HEK293 (cell line): Measurements from ENCODE around the gene DGKD.

ENCODE experiments used
- CTCF ChIA-PET: fragments of 350-600 bp; formaldehyde crosslinking; extraction: SDS; loops from one replicate; lab custom pipeline; 2021; ENCODE audit warnings: antibody characterized with exemption; lab: Yijun Ruan, JAX
- POLR2A ChIA-PET: fragments of 300-600 bp; formaldehyde crosslinking; extraction: SDS; loops from one replicate; lab custom pipeline; 2020; ENCODE audit warnings: antibody characterized with exemption, inconsistent platforms; lab: Yijun Ruan, JAX
- H3K27ac ChIP-seq: fragments of 200-500 bp; sonication (Bioruptor generic); 2 replicates; pipeline ENCODE4 v1.5.1; 2014; ENCODE audit warnings: low read depth, low read length, control low read depth, inconsistent platforms; ENCODE audit errors: extremely low read depth
- H3K36me3 ChIP-seq, 2 experiments: fragments of 200-500 bp in 1 of 2; sonication (Bioruptor generic) in 1 of 2; 1 replicate in 1 of 2; 2 replicates in 1 of 2; pipeline ENCODE4 v1.5.1; 2014 to 2017; ENCODE audit warnings: inconsistent platforms in 2 of 2, low read length in 2 of 2; ENCODE audit not compliant: control insufficient read depth in 2 of 2, insufficient read depth in 1 of 2
- H3K4me1 ChIP-seq: fragments of 200-500 bp; sonication (Bioruptor generic); 2 replicates; pipeline ENCODE4 v1.5.1; 2014; ENCODE audit warnings: mild to moderate bottlenecking, low read length, inconsistent platforms; ENCODE audit not compliant: control insufficient read depth, insufficient read depth
- H3K4me3 ChIP-seq: 2 replicates; pipeline ENCODE4 v1.5.1; 2011; ENCODE audit warnings: low read depth, mild to moderate bottlenecking, control low read depth, low read length, moderate library complexity
- H3K9me3 ChIP-seq: fragments of 200-500 bp; sonication (Bioruptor generic); 2 replicates; pipeline ENCODE4 v1.5.1; 2014; ENCODE audit warnings: low read depth, low read length, inconsistent platforms; ENCODE audit not compliant: control insufficient read depth, insufficient read depth
- BCL11A ChIP-seq: fragments of 450-650 bp; formaldehyde crosslinking; IDR thresholded peaks from 2 replicates; pipeline ENCODE4 v1.5.1; 2016; ENCODE audit warnings: low read depth, missing biosample characterization, missing genetic modification characterization
- GLI2 ChIP-seq: fragments of 450-650 bp; formaldehyde crosslinking; IDR thresholded peaks from 2 replicates; pipeline ENCODE4; 2017; ENCODE audit warnings: missing biosample characterization, missing genetic modification characterization, low read depth, borderline replicate concordance
- KLF8 ChIP-seq: fragments of 450-650 bp; formaldehyde crosslinking; IDR thresholded peaks from 2 replicates; pipeline ENCODE4 v1.5.1; 2016; ENCODE audit warnings: missing biosample characterization, missing genetic modification characterization
- PRDM4 ChIP-seq: fragments of 450-650 bp; formaldehyde crosslinking; IDR thresholded peaks from 2 replicates; pipeline ENCODE4 v1.5.1; 2017; ENCODE audit warnings: missing biosample characterization, missing genetic modification characterization
- PRDM6 ChIP-seq: fragments of 450-650 bp; formaldehyde crosslinking; IDR thresholded peaks from 2 replicates; pipeline ENCODE4 v1.5.1; 2017; ENCODE audit warnings: missing biosample characterization, missing genetic modification characterization
- SCRT2 ChIP-seq: fragments of 450-650 bp; formaldehyde crosslinking; IDR thresholded peaks from 2 replicates; pipeline ENCODE4 v1.5.1; 2016; ENCODE audit warnings: missing biosample characterization, missing genetic modification characterization
- ZBTB1 ChIP-seq: fragments of 450-650 bp; formaldehyde crosslinking; IDR thresholded peaks from 2 replicates; pipeline ENCODE4 v1.5.1; 2016; ENCODE audit warnings: missing biosample characterization, missing genetic modification characterization
- ZBTB17 ChIP-seq: fragments of 450-650 bp; formaldehyde crosslinking; IDR thresholded peaks from 2 replicates; pipeline ENCODE4 v1.5.1; 2016; ENCODE audit warnings: missing biosample characterization, missing genetic modification characterization
- ZBTB20 ChIP-seq: fragments of 450-650 bp; formaldehyde crosslinking; IDR thresholded peaks from 2 replicates; pipeline ENCODE4 v1.5.1; 2016; ENCODE audit warnings: missing biosample characterization, missing genetic modification characterization
- ZBTB26 ChIP-seq: fragments of 450-650 bp; formaldehyde crosslinking; optimal IDR thresholded peaks from 2 replicates; pipeline ENCODE3; 2016; ENCODE audit warnings: missing biosample characterization, mild to moderate bottlenecking, missing genetic modification characterization
- ZEB2 ChIP-seq: fragments of 450-650 bp; formaldehyde crosslinking; IDR thresholded peaks from 2 replicates; pipeline ENCODE4 v1.5.1; 2016; ENCODE audit warnings: missing biosample characterization, missing genetic modification characterization
- ZNF398 ChIP-seq: fragments of 450-650 bp; formaldehyde crosslinking; IDR thresholded peaks from 2 replicates; pipeline ENCODE4 v1.5.1; 2017; ENCODE audit warnings: missing biosample characterization, missing genetic modification characterization
- ZNF433 ChIP-seq: fragments of 450-650 bp; formaldehyde crosslinking; IDR thresholded peaks from 2 replicates; pipeline ENCODE4 v1.5.1; 2016; ENCODE audit warnings: missing biosample characterization, missing genetic modification characterization, low read depth
- ZNF560 ChIP-seq: fragments of 450-650 bp; formaldehyde crosslinking; IDR thresholded peaks from 2 replicates; pipeline ENCODE4 v1.5.1; 2017; ENCODE audit warnings: missing biosample characterization, missing genetic modification characterization, borderline replicate concordance
- ZNF654 ChIP-seq: fragments of 450-650 bp; formaldehyde crosslinking; IDR thresholded peaks from 2 replicates; pipeline ENCODE4 v1.5.1; 2016; ENCODE audit warnings: low read depth, missing biosample characterization, missing genetic modification characterization
- ZNF677 ChIP-seq: fragments of 450-650 bp; IDR thresholded peaks from 2 replicates; pipeline ENCODE4 v1.5.0; 2018; ENCODE audit warnings: missing biosample characterization, mild to moderate bottlenecking, missing genetic modification characterization, moderate library complexity
- ZNF701 ChIP-seq: fragments of 450-650 bp; formaldehyde crosslinking; IDR thresholded peaks from 2 replicates; pipeline ENCODE4 v1.5.1; 2016; ENCODE audit warnings: missing biosample characterization, missing genetic modification characterization
- ZNF768 ChIP-seq: fragments of 450-650 bp; formaldehyde crosslinking; IDR thresholded peaks from 2 replicates; pipeline ENCODE4 v1.5.1; 2018; ENCODE audit warnings: missing biosample characterization, mild to moderate bottlenecking, missing genetic modification characterization

Gene DGKD

GRCh38 chr2:233402346-233402745 lies 48.1 kb downstream of the DGKD start:
- Histone ChIP-seq H3K27ac (no peak overlapping the region), H3K36me3 (peaks cover 0 to 11% of the 10 kb centered on the region in 2 experiments), H3K4me1 (no peaks in the 10 kb centered on the region), H3K4me3 (no peak overlapping the region), H3K9me3 (no peaks in the 10 kb centered on the region)
- no peak for TF ChIP-seq ZNF768 (tag by site-specific recombination)
- no peak for TF ChIP-seq ZNF654 (tag by site-specific recombination)
- no peak for TF ChIP-seq ZNF560 (tag by site-specific recombination)
- no peak for TF ChIP-seq ZNF677 (tag by site-specific recombination)
- no peak for TF ChIP-seq ZBTB20
- ChIA-PET POLR2A (no interaction called here), CTCF (interaction anchor here (1.4 to 5.2 kb wide), 3 partner anchors 17 to 48 kb away, joined by 4 to 36 read pairs (median 9); partner anchors contain the start of gene DGKD)

- H3K4me3 ChIP-seq: no peak overlapping the region
- peaks cover 0 to 11% of the 10 kb centered on the region in 2 experiments for H3K36me3 ChIP-seq
- no peaks in the 10 kb centered on the region for H3K4me1 ChIP-seq
- H3K27ac ChIP-seq: no peak overlapping the region
- ChIA-PET CTCF (interaction anchor here (0.6 to 5.2 kb wide), 5 partner anchors 18 to 308 kb away, joined by 4 to 36 read pairs (median 5); partner anchors contain the start of gene DGKD), POLR2A (no interaction called here)
- TF ChIP-seq KLF8: no peak
- TF ChIP-seq ZBTB17 (tag by site-specific recombination): no peak
- TF ChIP-seq BCL11A (tag by site-specific recombination): no peak
- no peak for TF ChIP-seq ZNF433 (tag by site-specific recombination)
- TF ChIP-seq ZNF768 (tag by site-specific recombination): no peak
- no peak for TF ChIP-seq ZBTB1
- no peak for TF ChIP-seq ZBTB26 (tag by site-specific recombination)
- no peaks in the 10 kb centered on the region for H3K9me3 ChIP-seq
Measured at GRCh38 chr2:233402789-233403188, 48.5 kb downstream of the DGKD start.

- Histone ChIP-seq H3K9me3 (no peaks in the 10 kb centered on the region), H3K27ac (no peak overlapping the region), H3K36me3 (peaks cover 0 to 11% of the 10 kb centered on the region in 2 experiments; a peak in 2 of 3 replicates), H3K4me1 (no peaks in the 10 kb centered on the region; the same call in 1 of the 2 replicates), H3K4me3 (no peak overlapping the region)
- POLR2A ChIA-PET: interaction anchor here (0.7 kb wide), 1 partner anchor 17 kb away, joined by 7 read pairs; no protein-coding TSS in a partner anchor
- CTCF ChIA-PET: interaction anchor here (0.6 to 5.2 kb wide), 8 partner anchors 8 to 147 kb away, joined by 3 to 36 read pairs (median 3); no protein-coding TSS in a partner anchor
- TF ChIP-seq PRDM4 (tag by site-specific recombination) (no peak), ZNF654 (tag by site-specific recombination) (peak; percentile 22; the same call in 1 of the 2 replicates)
Measured at GRCh38 chr2:233404222-233404621, 49.9 kb downstream of the DGKD start.

GRCh38 chr2:233406865-233407264 lies 52.6 kb downstream of the DGKD start:
- POLR2A ChIA-PET: no interaction called here
- TF ChIP-seq GLI2 (no peak), PRDM6 (tag by site-specific recombination) (no peak), SCRT2 (tag by site-specific recombination) (no peak), ZEB2 (tag by site-specific recombination) (no peak), ZNF398 (no peak), ZNF701 (no peak)
- peaks cover 0 to 8% of the 10 kb centered on the region in 2 experiments; a peak in 2 of 3 replicates for H3K36me3 ChIP-seq
- CTCF ChIA-PET: interaction anchor here (0.9 to 1.9 kb wide), 2 partner anchors 36 to 304 kb away, joined by 4 to 7 read pairs; no protein-coding TSS in a partner anchor
- no peak overlapping the region for H3K27ac ChIP-seq
- peaks cover 5% of the 10 kb centered on the region; the same call in 1 of the 2 replicates for H3K4me1 ChIP-seq
- no peaks in the 10 kb centered on the region for H3K9me3 ChIP-seq
- no peak overlapping the region for H3K4me3 ChIP-seq
